ENCODE results near the gene NSFL1C.

The NSFL1C gene

GRCh38 chr20:1467355-1468116, 887 bp upstream of the NSFL1C start:
- no peak overlapping the region for H3K4me3 ChIP-seq (ENCODE audit: low read depth, low read length)

GRCh38 chr20:1467082-1467354, 369 bp upstream of the NSFL1C start:
- TF ChIP-seq CTCF (IDR thresholded peaks at IDR 0.05; ENCODE audit: low read depth, low read length): no peak
- H3K4me3 ChIP-seq (ENCODE audit: low read depth, low read length): no peak overlapping the region

More at GRCh38 chr20:1467355-1468116, 887 bp upstream of the NSFL1C start:
- no peak for TF ChIP-seq CTCF (IDR thresholded peaks at IDR 0.05; ENCODE audit: low read depth, low read length)

- TF ChIP-seq CTCF (IDR thresholded peaks at IDR 0.05; ENCODE audit: low read depth, low read length): no peak
- peak overlapping the region; percentile 89 for H3K4me3 ChIP-seq (ENCODE audit: low read depth, low read length)
Measured at GRCh38 chr20:1465470-1466210, 1.0 kb downstream of the NSFL1C start.

GRCh38 chr20:1463971-1464570, 2.6 kb downstream of the NSFL1C start:
- no peak for TF ChIP-seq CTCF (IDR thresholded peaks at IDR 0.05; ENCODE audit: low read depth, low read length)

GRCh38 chr20:1462834-1463233, 3.8 kb downstream of the NSFL1C start:
- no peak for TF ChIP-seq CTCF (IDR thresholded peaks at IDR 0.05; ENCODE audit: low read depth, low read length)
- H3K4me3 ChIP-seq (ENCODE audit: low read depth, low read length): no peak overlapping the region

More at GRCh38 chr20:1463971-1464570, 2.6 kb downstream of the NSFL1C start:
- H3K4me3 ChIP-seq (ENCODE audit: low read depth, low read length): no peak overlapping the region

GRCh38 chr20:1462001-1462400, 4.6 kb downstream of the NSFL1C start:
- H3K4me3 ChIP-seq (ENCODE audit: low read depth, low read length): no peak overlapping the region
- no peak for TF ChIP-seq CTCF (IDR thresholded peaks at IDR 0.05; ENCODE audit: low read depth, low read length)

- no peak overlapping the region for H3K4me3 ChIP-seq (ENCODE audit: low read depth, low read length)
- no peak for TF ChIP-seq CTCF (IDR thresholded peaks at IDR 0.05; ENCODE audit: low read depth, low read length)
Measured at GRCh38 chr20:1460275-1460674, 6.4 kb downstream of the NSFL1C start.
